HepG2 (cell line): Measurements from ENCODE around the gene METTL26. TPM values are rescaled to one million over a fixed set of nuclear protein-coding genes. Genes with fewer than 3 reads are reported as not detected.

Experiments used
- AGO2 ChIP-seq: fragments of 200-400 bp; formaldehyde crosslinking; optimal IDR thresholded peaks from 2 replicates; pipeline ENCODE3; 2017; ENCODE audit warnings: mild to moderate bottlenecking, low read depth, low read length, moderate library complexity
- HOXA3 ChIP-seq: sonication (generic); formaldehyde crosslinking; IDR thresholded peaks from 2 replicates; pipeline ENCODE4 v1.5.0; 2020; ENCODE audit warnings: missing genetic modification reagents
- NR2F1 ChIP-seq, 2 experiments: fragments of 450-650 bp in 1 of 2; formaldehyde crosslinking in 1 of 2; IDR thresholded peaks; 2 replicates each; pipeline versions ENCODE4 v1.5.0 to v1.6.1; 2016 to 2020; ENCODE audit warnings: mild to moderate bottlenecking in 1 of 2, missing compliant biosample characterization in 1 of 2, missing genetic modification reagents in 1 of 2, moderate library complexity in 1 of 2
- POLR2AphosphoS5 ChIP-seq: IDR thresholded peaks from 2 replicates; pipeline ENCODE4 v1.6.1; 2012; ENCODE audit warnings: low read depth, low read length
- SNAPC2 ChIP-seq: sonication (generic); formaldehyde crosslinking; IDR thresholded peaks from 2 replicates; pipeline ENCODE4 v1.8.1; 2022; ENCODE audit warnings: mild to moderate bottlenecking, missing genetic modification reagents
- SOX5 ChIP-seq: IDR thresholded peaks from 2 replicates; pipeline ENCODE4 v1.6.1; 2016; ENCODE audit warnings: borderline replicate concordance
- ZBTB49 ChIP-seq: sonication (generic); formaldehyde crosslinking; IDR thresholded peaks from 2 replicates; pipeline ENCODE4 v1.4.0; 2020; ENCODE audit warnings: missing genetic modification reagents, borderline replicate concordance
- ZC3H13 ChIP-seq: sonication (generic); formaldehyde crosslinking; IDR thresholded peaks from 2 replicates; pipeline ENCODE4 v1.8.1; 2023; ENCODE audit warnings: mild to moderate bottlenecking, missing genetic modification reagents, moderate library complexity
- ZNF101 ChIP-seq: sonication (generic); formaldehyde crosslinking; IDR thresholded peaks from 2 replicates; pipeline ENCODE4 v1.4.0; 2020; ENCODE audit warnings: mild to moderate bottlenecking, low read depth, missing genetic modification reagents, borderline replicate concordance
- ZNF225 ChIP-seq: sonication (generic); formaldehyde crosslinking; IDR thresholded peaks from 2 replicates; pipeline ENCODE4 v1.4.0; 2020; ENCODE audit warnings: mild to moderate bottlenecking, missing genetic modification reagents
- ZNF430 ChIP-seq: sonication (generic); formaldehyde crosslinking; IDR thresholded peaks from 2 replicates; pipeline ENCODE4 v1.9.0; 2021; ENCODE audit warnings: mild to moderate bottlenecking, missing genetic modification reagents
- ZNF550 ChIP-seq: sonication (generic); formaldehyde crosslinking; IDR thresholded peaks from 2 replicates; pipeline ENCODE4 v1.4.0; 2020; ENCODE audit warnings: mild to moderate bottlenecking, missing genetic modification reagents, borderline replicate concordance
- ZNF7 ChIP-seq: IDR thresholded peaks from 2 replicates; pipeline ENCODE4 v1.6.1; 2016; ENCODE audit warnings: missing biosample characterization, missing genetic modification reagents
- ZZZ3 ChIP-seq: sonication (generic); formaldehyde crosslinking; IDR thresholded peaks from 2 replicates; pipeline ENCODE4 v1.4.0; 2020; ENCODE audit warnings: missing genetic modification reagents, mild to moderate bottlenecking, borderline replicate concordance
- polyA plus RNA-seq, 8 experiments: library from polyadenylated mRNA; depleted of rRNA in 3 of 8; stranded (reverse) in 7 of 8; unstranded in 1 of 8; fragments of >200 nt; fragmentation: Illumina TruSeq in 4 of 8; extraction: Trizol in 4 of 8; gene quantifications; 2 replicates each; pipeline versions ENCODE4 v1.2.1 to v1.2.3, GENCODE V29; 2011 to 2016; ENCODE audit warnings: low read depth in 4 of 8, missing spikeins in 1 of 8, mixed read lengths in 1 of 8; ENCODE audit not compliant: insufficient read depth in 1 of 8
- total RNA-seq, 5 experiments: library from RNA; depleted of rRNA; stranded (reverse); fragments of >200 nt; fragmentation: Illumina TruSeq; extraction: Trizol; gene quantifications; 2 replicates each; pipeline ENCODE4 v1.2.3, GENCODE V29; 2016; ENCODE audit warnings: low read depth in 1 of 5
- TF ChIP-seq, protein P1 (sequence below): IDR thresholded peaks from 2 replicates; pipeline ENCODE4 v1.6.1; 2016; ENCODE audit warnings: missing compliant biosample characterization, missing genetic modification reagents, borderline replicate concordance
- TF ChIP-seq, protein P2 (sequence below): IDR thresholded peaks from 2 replicates; pipeline ENCODE4 v1.6.1; 2016; ENCODE audit warnings: missing biosample characterization, missing genetic modification reagents, low read depth
- TF ChIP-seq, protein P3 (sequence below): sonication (generic); formaldehyde crosslinking; IDR thresholded peaks from 2 replicates; pipeline ENCODE4 v1.5.0; 2020; ENCODE audit warnings: mild to moderate bottlenecking, missing genetic modification reagents
- TF ChIP-seq, protein P4 (sequence below): sonication (generic); formaldehyde crosslinking; IDR thresholded peaks from 2 replicates; pipeline ENCODE4 v1.9.0; 2021; ENCODE audit warnings: missing genetic modification reagents, mild to moderate bottlenecking, borderline replicate concordance

METTL26 gene
- total and polyA plus RNA-seq, 2 of the 13 experiments (the other 11 are each of a cell fraction or from before 2014, with no cell fraction given) = 65.5 to 70.1 TPM

DNA sequence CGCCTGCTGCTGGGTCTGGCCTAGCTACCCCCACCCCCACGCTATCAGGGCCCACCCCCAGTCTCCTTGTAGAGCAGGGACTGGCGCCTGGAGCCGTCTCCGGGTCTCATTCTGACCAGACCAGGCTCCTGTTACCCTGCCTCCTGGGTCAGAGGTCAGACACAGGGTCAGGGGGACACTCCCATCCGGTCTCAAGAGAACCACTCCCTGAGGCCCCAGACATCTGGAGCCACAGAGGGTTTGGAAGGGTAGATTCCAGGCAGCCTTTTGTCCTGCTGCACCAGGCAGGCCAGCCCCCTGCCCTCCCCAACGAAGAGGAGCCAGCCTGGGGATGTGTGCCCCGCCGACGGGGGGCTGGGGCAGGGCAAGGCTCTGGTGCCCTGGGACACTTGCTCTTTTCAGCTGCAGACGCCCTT is 6.3 kb downstream of the METTL26 start (continued):
- no peak for TF ChIP-seq ZBTB49 (CRISPR knock-in tag)
- TF ChIP-seq AGO2 = peak; percentile 81
- TF ChIP-seq NR2F1 (CRISPR knock-in tag; IDR thresholded peaks at IDR 0.05) = peak; percentile 28 to 43; a peak in 2 of 4 replicates
- TF ChIP-seq, protein P1, sequence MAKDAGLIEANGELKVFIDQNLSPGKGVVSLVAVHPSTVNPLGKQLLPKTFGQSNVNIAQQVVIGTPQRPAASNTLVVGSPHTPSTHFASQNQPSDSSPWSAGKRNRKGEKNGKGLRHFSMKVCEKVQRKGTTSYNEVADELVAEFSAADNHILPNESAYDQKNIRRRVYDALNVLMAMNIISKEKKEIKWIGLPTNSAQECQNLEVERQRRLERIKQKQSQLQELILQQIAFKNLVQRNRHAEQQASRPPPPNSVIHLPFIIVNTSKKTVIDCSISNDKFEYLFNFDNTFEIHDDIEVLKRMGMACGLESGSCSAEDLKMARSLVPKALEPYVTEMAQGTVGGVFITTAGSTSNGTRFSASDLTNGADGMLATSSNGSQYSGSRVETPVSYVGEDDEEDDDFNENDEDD (CRISPR knock-in tag) = no peak
- TF ChIP-seq, protein P2, sequence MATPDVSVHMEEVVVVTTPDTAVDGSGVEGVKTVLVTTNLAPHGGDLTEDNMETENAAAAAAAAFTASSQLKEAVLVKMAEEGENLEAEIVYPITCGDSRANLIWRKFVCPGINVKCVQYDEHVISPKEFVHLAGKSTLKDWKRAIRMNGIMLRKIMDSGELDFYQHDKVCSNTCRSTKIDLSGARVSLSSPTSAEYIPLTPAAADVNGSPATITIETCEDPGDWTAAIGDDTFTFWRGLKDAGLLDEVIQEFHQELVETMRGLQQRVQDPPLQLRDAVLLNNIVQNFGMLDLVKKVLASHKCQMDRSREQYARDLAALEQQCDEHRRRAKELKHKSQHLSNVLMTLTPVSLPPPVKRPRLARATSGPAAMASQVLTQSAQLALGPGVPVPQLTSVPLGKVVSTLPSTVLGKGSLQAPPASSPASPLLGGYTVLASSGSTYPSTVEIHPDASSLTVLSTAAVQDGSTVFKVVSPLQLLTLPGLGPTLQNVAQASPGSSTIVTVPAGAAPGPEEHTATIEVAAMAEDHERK (CRISPR knock-in tag) = no peak
- TF ChIP-seq SNAPC2 = no peak
- TF ChIP-seq SOX5 = no peak
- TF ChIP-seq ZNF430 (CRISPR knock-in tag) = no peak
- TF ChIP-seq ZC3H13 (CRISPR knock-in tag) = no peak; the same call in 1 of the 2 replicates
- TF ChIP-seq HOXA3 = no peak
- TF ChIP-seq, protein P3, sequence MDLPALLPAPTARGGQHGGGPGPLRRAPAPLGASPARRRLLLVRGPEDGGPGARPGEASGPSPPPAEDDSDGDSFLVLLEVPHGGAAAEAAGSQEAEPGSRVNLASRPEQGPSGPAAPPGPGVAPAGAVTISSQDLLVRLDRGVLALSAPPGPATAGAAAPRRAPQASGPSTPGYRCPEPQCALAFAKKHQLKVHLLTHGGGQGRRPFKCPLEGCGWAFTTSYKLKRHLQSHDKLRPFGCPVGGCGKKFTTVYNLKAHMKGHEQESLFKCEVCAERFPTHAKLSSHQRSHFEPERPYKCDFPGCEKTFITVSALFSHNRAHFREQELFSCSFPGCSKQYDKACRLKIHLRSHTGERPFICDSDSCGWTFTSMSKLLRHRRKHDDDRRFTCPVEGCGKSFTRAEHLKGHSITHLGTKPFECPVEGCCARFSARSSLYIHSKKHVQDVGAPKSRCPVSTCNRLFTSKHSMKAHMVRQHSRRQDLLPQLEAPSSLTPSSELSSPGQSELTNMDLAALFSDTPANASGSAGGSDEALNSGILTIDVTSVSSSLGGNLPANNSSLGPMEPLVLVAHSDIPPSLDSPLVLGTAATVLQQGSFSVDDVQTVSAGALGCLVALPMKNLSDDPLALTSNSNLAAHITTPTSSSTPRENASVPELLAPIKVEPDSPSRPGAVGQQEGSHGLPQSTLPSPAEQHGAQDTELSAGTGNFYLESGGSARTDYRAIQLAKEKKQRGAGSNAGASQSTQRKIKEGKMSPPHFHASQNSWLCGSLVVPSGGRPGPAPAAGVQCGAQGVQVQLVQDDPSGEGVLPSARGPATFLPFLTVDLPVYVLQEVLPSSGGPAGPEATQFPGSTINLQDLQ (CRISPR knock-in tag) = no peak
- 0 out of 2 replicates have a peak, but pooled peaks have one; percentile 23 for TF ChIP-seq ZNF101 (CRISPR knock-in tag)
- TF ChIP-seq POLR2AphosphoS5 = peak; percentile 26; the same call in 1 of the 2 replicates
- no peak for TF ChIP-seq ZNF7 (CRISPR knock-in tag)
- TF ChIP-seq, protein P4, sequence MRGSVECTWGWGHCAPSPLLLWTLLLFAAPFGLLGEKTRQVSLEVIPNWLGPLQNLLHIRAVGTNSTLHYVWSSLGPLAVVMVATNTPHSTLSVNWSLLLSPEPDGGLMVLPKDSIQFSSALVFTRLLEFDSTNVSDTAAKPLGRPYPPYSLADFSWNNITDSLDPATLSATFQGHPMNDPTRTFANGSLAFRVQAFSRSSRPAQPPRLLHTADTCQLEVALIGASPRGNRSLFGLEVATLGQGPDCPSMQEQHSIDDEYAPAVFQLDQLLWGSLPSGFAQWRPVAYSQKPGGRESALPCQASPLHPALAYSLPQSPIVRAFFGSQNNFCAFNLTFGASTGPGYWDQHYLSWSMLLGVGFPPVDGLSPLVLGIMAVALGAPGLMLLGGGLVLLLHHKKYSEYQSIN (CRISPR knock-in tag) = no peak
- no peak for TF ChIP-seq ZZZ3 (CRISPR knock-in tag)
- TF ChIP-seq ZNF225 (CRISPR knock-in tag) = no peak
- no peak for TF ChIP-seq ZNF550 (CRISPR knock-in tag)
